ENCODE data around the gene GEMIN8.

GRCh38 chrX:14015294-14015693 is 14.4 kb downstream of the GEMIN8 start:
- TF ChIP-seq CTCF (IDR thresholded peaks at IDR 0.05; ENCODE audit: low read depth, low read length, poor library complexity, severe bottlenecking) (no peak), EZH2phosphoT487 (IDR thresholded peaks at IDR 0.05; ENCODE audit: borderline replicate concordance, low read length) (no peak)

All from DOHH2 (cell line).